Cardiac septum (tissue), 1 donor: ENCODE data around the gene SFT2D1. TPM values are rescaled to one million over a fixed set of nuclear protein-coding genes. Genes with fewer than 3 reads are reported as not detected.

Experiments
- DNase-seq: peaks from one replicate; pipeline ENCODE4 v3.0.0-alpha.2; 2020; ENCODE audit warnings: low spot score
- intact Hi-C: fragments of 100-400 bp; cut with DNase I; formaldehyde crosslinking; loops from one replicate; pipeline ENCODE4 v1.14.0; 2022
- total RNA-seq: library from RNA; stranded (reverse); fragmentation: NEBNext Ultra II Directional; extraction: Animal tissue kit (Norgen Biotek cat#: 25700); gene quantifications from one replicate; pipeline ENCODE4 v1.2.1, GENCODE V29; 2021
- donor health status: DM: no; HTN: no; CAD: no.

SFT2D1 gene
- total RNA-seq, 1 donor from 2014 or later = 25.1 TPM

DNA sequence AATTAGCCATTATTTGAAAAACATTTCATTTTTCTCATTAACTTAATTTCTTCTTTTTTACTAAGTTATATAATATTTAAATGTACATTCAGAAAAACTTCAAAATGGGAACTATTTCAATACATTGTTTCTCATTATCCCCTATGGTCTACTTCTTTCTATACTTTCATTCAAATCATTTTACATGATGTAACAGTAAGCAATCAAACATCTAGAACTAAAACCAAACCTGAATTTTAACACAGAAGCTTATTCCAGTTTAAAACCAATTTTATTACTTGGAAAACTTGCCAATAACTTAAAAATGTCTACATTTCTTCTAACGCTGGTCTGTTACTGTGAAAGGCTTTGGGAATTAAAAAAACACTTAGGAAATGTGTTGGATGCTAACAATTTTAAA lies 29.5 kb downstream of the SFT2D1 start:
- intact Hi-C loops = loop anchor here (2.0 kb wide), 1 partner anchor 88 kb away; no protein-coding TSS in a partner anchor

DNA sequence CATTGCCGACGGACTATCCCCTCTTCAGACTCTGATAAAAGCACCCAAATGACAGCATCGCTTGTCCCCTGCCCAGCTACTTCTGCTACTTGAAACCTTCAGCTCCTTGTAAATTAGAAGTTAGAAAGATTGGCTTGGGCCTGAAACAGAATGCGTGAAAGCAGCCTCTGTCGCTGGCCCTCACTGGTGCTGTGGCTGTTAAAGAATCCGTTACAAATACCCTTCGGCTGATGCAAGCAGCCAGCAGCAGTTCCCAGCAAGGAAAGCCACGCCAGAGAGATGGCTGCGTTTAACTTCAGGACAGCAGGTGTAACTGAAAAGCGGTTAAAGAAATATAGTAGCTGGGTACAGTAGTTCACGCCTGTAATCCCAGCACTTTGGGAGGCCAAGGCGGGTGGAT lies 31.7 kb downstream of the SFT2D1 start:
- no peak for DNase-seq
- intact Hi-C loops = no loop called here

More for the DNA sequence above, 29.5 kb downstream of the SFT2D1 start:
- no peak for DNase-seq

DNA sequence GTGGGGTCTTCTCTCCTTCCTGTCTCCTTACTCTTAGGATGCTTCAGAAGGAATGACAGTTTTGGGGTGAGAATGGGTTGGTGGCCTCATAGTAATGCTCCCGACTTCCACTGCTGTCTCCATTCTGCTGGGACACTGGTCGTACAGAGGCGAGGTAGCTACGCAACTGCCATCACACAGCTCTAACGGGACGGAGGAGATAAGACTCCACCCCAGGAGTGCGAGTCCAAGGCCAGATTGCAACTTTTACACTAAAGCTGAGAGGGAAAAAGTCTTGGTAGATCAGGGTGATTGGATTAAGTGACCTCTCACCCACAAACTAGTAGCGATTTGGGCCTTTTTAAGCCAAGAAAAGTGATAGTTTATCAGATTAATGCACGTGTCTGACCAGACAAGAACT lies 32.4 kb downstream of the SFT2D1 start:
- intact Hi-C loops = no loop called here
- DNase-seq = no peak

DNA sequence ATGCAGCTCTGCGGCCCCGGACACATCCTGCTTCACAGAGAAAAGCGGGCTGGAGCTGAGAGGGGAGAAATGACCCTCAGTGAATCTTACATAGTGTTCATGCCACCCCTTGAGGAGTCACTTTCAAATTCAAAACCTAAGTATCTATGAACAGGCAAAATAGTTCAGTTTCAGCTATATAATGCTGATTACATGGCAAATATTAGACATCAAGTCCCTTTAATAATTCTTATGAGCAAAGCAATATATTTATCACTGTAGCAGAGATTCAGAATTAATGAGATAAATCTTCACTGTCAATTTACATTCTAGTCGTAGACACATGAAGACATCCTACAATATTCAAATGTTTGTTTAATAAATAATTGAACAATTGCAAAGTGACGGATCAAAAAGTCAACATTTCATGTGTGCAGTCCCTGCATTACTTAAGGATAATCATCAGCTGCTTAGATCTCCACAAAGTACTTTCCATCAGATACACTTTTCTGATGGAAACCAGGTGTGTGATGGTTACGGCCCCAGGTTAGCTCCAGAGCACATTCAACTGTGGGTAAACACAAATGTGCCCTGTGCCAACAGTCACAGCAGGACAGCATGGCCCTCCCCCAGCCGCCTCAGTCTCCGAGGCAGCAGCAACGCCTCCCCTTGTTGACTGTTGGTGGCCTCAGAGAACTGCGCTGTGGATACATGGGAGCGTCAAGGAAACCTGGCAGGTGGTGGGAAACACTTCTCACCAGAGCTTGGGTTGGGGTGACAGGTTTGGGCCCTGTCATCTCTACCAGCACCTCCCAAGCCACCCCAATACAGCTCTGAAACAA lies 33.4 kb downstream of the SFT2D1 start:
- DNase-seq = no peak

DNA sequence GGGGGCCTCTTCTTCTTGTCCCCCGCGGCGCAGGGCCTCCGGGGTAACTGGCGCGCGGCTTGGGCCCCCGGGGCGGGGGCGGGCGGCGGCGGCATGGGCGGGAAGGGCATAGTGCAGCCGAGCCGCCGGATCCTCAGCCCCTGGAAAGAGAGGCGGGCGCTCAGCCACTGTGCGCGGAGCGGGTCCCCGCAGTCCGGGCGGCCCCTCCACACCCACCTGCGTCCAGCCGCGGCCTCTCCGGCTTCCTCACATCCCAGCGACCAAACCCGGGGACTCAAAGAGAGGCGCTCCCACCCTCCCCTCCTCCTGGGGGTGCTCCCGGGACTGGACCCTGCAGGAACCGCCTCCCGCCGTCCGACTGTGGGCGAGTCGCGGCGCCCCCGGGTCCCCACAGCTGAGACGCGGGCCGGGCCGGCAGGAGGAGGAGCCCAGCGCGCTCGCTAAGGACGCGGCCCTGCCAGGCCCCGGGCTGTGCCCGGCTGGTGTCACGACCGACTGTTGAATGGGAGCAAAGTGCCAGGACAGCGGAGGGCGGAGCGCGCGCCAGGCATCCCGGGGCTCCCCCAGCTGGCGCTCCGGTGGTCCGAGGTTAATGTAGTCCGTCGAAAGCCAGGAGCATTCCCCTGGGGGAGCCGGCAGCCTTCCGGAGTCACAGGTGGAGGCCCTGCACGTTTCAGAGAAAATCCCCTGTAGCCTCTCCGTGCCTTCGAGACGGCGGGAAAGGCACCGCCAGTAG lies 34.1 kb downstream of the SFT2D1 start, which contains the start of gene PRR18:
PRR18 (minus strand) TSS at position 360 of the 736 bp plus-strand sequence; CDS start at position 110, 250 bp downstream.
- no peak for DNase-seq
- intact Hi-C loops = no loop called here

More for the DNA sequence above, 33.4 kb downstream of the SFT2D1 start:
- intact Hi-C loops = no loop called here

DNA sequence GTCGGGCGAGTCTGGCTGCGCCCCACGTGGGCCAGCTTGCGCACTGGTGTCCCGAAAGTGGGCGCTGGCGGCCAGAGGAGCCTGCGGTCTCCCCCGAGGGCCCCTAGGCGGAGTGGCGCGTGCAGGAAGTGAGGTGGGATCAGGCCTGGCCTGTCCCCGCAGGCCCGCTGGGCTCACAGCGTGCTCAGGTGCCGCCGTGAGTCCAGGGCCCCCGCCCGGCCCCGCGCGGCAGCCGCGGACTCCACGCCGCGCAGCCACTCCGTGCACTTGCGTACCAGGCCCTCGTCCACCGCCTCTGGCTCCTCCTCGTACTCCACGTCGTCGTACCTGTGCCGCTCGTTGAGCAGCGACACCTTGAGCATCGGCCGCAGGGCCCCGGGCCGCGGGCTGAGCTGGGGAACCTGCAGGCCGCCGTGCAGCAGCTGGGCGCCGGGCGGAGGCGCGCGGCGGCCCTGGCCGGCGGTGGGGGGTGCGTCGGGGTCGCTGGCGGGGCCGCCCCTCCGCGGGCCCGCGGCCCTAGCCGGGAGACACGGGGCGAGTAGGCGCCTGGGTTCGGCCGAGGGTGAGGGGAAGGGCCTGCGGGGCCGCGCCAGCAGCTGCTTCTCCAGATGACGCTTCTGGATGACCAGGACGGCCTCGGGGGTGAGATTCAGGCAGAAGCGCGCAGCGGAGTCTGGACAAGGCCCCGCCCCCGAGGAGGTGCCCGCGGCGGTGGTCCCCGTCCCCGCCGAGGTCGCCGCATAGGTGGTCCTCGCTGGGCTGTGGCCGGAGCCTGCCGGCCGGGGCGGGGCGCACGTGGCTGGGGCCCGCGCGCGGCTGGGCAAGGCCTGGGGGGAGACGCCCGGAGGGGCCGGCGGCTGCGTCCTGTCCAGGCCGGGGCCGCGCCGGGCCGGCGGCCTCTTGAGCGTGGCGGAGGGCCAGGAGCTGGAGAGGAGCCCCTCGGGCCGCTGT lies 35.0 kb downstream of the SFT2D1 start:
- no peak for DNase-seq
- intact Hi-C loops = no loop called here

DNA sequence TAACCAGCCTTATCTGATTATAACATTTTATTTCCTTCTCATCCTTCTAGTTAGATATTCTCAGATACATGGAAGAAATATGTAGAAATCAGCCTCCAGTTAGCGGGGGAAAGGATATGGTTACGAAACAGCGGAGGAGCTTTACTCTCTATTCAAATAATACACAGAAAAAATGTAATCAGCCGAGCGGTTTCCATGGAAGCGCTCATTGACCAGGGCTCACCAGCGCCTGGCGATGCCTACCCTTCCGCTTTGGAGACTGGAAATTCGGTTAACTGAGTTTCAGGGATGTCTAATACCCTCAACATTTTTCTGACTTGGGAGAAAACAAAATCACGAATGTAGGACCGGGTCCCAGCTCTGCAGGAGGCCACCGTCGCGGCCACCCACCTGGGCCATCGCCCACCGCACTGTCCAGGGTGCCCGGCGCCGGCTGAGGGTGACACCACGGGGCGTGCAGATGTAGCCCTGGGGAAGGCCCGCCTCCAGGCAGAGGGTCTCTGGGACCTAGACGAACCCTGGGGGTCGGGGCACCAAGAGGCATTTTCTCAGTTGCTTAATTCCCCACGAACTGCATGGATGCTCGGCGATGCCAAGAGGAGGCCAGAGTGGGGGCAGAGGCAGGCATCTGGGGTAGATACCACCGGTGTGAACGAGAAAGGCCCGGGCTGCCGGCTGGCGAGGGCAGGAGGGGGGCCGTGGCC lies 35.8 kb downstream of the SFT2D1 start:
- intact Hi-C loops = no loop called here
- DNase-seq = no peak

DNA sequence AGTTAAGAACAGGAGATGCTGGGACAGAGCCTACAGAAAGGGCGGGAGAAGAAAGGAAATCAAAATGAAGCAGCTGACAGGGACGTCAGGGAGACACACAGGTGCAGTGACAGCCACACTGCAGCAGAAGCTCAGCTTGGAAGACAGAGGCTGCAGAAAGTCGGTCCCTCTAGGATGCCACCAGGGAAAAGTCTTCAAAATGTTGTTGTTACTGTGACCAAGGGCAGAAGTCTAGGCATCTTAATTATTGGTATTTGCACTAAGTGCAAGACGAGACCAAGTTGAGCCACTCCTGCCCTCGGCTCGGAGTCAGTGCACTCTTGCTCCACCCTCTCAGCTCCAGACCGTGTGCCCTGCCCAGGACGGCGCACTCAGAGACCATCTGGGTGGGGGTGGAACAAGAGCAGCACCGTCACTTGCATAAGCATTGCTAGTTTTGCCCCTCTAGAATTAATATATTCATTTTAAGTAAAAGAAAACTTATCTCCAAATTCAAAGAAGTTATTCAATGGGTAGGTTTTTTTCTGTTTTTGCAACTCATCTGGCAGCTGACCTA lies 36.7 kb downstream of the SFT2D1 start:
- intact Hi-C loops = no loop called here
- no peak for DNase-seq

DNA sequence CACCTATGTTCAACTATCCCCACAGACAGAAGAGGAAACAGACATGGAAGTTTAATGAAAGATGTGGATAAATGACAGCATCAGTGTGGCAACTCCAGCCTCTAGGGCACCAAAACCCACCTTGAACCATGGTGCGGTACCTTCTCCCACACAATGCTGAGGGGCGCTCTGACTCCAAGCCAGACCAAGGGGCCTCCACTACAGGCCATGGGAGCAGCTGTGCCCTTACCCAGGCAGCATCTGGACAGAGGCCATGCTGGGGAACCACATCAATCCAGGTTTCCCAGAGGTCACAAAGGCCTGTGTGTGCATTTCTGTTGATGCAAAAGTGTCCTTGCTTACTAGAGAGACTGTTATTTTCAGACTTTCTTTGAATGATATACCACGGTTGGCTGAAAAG lies 38.2 kb downstream of the SFT2D1 start:
- intact Hi-C loops = no loop called here
- no peak for DNase-seq

DNA sequence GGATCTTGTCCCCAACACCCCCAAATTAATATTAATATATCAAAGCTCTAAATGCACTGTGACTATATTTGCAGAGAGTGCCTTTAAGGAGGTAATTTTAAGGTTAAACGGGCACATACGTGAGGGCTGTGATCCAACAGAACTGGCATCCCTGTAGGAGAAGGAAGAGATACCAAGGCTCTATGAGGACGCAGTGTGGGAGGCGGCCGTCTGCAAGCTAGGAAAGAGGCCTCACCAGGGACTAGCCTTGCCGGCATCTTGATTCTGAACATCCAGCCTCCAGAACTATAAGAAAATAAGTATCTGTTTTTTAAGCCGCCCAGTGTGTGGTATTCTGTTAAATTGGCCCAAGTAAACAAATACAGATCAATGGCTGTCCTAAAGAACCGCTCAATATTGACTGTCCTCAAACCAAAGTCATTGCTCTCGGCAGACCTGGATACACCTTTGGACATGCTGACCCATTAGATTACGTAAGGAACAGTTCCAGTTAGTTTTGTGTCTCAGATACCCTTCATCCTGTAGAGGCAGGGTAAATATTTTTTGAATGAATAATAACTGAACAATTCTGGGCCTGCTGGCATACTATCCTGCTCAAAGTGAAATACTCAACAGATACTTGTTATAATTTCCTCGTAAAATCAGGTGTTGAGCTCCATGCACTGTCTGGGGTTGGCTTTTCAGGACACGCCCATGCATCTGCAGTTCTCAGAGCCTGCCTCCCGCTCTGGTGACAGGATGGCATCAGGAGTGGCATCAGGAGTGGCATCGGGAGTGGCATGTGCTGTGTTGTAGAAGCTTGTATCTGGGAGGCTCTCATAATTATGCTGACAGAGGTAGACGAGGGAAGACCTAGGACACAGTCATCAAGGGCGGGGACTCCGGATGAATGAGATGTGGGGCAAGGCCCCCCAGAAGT lies 40.5 kb downstream of the SFT2D1 start:
- intact Hi-C loops = no loop called here

DNA sequence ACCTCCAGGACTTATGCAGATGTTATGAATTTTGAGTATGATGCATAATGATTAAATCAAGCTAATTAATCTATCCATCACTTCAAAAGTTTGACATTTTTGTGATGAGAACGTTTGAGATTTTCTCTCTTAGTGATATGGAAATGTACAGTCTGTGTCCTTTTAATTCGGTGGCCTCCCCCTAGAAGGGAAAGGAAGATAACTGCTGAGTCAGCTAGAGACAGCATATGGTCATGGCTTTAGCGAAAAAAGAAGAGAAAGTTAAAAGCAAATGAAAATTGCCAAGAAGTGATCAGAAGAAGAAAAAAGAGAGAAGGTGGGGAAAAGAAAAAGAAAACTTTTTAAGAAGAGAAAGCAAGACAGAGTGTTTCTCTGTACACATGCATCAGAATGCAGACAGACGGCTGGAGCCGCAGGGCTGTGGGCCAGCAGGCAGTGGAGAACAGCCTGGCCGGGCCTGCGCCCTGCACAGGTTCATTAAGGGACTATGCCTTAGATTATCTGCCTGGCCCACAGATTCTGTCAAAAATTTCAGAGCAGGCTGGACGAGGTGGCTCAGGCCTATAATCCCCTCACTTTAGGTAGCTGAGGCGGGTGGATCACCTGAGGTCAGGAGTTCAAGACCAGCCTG lies 41.9 kb downstream of the SFT2D1 start:
- intact Hi-C loops = no loop called here

More for the DNA sequence above, 40.5 kb downstream of the SFT2D1 start:
- no peak for DNase-seq

DNA sequence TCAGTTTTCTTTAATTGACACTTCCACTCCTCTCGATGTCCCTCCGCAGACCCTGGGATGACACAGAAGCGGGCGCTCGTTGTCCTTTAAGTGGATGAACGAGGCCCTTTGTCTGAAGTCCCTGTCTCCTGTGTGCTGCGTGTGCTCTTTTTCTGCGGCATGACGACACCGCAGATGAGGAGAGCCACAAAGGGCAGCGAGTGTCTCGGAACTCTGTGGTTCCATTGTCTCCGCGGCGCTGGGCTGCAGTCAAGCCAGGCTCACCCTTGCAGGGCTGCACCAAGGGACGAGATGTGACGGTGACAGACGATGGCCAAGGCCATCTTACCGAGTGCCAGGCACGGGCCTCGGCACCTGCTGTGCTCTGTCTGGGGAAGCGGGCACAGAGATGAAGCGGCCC lies 44.7 kb downstream of the SFT2D1 start:
- intact Hi-C loops = no loop called here
- no peak for DNase-seq

More for the DNA sequence above, 41.9 kb downstream of the SFT2D1 start:
- DNase-seq = no peak

DNA sequence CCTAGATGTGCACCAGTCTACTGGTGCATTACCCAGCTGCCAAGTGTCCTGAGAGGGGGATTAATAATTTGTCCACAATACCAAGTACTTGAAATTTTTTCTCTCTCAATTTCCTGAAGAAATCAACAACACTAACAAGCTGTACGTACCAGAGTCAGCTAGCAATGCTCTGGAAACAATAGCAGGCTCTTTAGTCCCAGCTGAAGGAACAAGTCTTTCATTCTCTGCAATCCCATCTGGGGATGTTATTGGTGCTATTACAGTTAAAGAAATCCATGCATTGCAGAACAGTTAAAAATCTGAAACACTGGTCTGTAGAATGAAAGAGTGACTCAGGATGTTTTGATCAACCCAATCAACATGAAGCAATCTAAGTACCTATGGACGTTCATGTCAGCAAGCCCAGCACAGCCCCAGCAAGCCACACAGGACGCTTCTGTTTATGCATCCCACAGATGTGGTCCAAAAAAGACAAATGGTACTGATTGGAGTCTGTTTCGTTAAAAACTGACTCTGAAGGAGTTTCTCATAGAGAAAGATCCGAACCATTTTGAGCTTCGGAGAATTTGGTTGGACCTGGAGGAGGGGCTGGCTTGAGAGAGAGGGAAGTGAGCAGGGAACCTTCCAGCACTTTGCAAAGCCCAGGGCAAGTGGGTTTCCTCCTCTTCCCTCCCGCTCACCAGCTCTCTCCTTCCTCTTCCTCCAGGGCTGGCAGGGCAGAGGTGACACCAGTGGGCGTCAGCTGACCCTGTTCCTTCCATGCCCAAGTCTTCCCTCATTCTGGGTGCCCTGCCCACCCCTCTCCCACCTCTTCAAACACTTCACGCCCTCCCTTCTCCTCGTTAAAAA lies 46.1 kb downstream of the SFT2D1 start:
- no peak for DNase-seq
- intact Hi-C loops = no loop called here

DNA sequence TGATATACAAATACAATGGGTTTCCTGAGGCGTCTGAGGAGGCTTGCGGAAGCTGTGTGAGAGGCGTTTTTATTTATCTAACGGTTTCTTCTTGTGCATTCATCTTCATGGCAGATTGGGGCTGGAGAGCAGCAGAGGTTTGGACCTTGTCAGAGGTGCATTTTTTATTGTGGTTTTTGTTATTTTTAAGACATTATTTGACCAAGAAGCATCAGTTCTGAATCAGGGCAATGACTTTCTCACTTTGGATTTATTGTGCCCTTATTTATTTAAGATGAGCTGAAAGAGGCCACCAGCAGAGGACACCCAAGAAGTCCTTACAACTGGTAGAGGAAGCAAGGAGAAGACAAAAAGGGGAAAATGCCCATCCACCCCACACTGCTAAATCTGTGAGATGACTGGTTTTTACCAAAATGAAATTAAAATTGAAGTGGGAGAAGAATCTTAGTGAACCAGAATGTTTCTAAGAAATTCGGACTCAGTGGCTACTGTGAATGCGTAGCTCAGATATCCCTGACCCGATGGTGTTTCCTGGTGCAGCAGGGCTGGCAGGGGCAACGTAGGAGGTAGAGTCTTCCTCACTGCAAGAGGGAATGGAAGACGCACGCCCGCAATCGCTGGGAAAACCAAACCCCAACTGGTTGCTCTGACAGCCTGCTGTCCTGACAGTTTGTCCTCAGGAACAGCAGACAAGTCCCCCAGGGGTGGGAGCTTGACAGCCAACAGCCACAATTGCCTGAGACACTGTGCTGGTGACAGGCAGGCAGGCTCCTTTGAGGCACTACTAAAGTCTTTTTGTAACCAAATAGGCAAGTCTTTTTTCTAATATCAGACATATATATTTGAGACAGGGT lies 48.4 kb downstream of the SFT2D1 start:
- no peak for DNase-seq
- intact Hi-C loops = no loop called here

DNA sequence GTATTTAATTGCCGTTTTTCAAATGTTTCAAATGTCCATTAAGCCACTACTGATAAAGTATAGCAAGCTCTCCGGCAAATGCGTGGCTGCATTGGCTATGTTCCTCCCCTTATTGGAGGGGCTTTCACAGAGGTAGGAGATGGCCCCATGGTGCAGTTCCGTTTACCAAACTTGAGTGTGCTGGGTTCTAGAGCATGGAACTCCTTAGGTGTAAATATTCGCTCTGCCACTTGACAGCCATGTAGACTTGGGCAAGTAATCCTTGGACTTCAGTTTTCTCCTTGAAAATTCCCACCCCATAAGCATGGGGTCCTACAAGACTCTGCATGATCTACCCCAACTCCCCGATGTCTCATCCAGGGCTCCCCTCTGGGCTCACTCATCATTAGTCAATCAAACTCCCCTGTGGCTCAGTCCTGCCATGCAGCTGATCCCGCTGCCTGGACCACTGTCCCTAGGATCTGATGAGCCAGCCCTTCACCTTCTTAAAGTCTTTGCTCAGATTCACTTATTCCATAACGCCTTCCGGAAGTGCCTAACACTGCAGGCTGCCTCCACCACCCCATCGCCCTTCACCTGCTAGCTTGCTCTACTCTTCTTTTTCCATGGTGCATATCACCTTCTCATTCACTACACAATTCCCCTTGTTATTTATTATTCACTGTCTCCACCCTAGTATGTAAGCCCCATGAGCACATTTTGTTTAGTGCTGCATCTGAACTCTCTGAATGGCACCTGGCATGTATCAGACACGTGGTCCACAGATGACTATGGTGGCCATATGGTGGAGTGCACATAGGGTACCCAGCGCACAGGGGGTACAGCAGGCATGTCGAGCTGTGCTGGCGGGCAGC lies 52.9 kb downstream of the SFT2D1 start:
- no peak for DNase-seq
- intact Hi-C loops = no loop called here
